Measurements from ENCODE around the gene CFAP61.

Gene CFAP61

DNA sequence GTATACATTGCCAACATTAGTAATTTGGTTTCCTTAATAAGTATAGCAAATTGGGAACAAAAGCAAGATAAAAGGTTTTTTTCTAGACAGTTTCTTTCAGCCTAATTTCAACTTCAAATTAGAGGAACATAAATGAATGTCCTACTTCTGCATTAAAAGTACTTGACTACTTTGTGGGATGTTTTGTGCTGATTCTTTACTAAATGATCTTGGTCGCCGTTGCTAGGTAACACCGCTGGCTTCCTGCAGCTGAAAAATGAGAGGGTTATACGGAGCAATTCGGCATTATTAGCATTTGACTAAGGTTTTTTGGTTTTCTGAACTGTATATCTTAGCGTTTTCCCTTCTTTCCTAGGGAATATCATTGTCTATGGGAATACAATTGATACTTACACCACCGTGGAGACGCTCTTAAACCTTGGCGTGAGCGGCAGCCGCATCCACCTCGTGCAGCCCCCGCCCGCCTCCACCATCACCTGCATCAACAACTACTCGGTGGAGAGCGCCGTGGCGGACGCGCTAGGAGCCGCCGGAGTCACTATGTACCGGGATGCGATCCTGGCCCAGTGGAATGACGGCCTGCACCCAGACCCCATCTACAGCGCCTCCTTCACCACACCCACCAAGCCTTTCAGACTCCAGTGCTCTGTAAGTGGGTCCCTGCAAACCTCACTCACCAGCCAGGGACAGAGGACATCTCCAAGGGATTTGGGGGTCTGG lies 224.6 kb downstream of the CFAP61 start:
- in situ Hi-C loops (cut with HindIII; ENCODE audit: low pct_ligation_motif_present, low pct_unique_long_range_greater_than_20kb, low sequenced_read_pairs), result no loop called here
- no peak for DNase-seq

DNA sequence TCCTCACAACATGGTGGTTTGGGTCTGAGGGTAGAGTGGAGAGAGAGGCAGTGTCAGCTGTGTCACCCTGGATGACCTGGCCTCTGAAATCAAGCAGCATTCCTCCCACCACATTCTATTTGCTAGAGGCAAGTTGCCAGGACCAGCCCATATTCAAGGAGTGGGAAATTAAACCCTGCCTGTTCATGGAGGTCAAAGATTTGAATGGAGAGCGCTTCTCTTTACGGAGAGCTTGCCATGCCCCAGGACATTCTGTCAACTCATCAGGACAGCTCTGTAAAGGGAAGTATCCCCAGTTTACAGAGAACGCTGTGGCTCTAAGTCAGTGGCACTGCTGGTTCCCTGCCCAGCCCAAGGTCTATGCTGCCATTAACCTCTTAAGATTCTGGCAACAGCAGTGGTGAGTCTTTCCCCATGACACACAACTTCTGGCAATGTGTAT lies 225.6 kb downstream of the CFAP61 start:
- in situ Hi-C loops (cut with HindIII; ENCODE audit: low pct_ligation_motif_present, low pct_unique_long_range_greater_than_20kb, low sequenced_read_pairs), result no loop called here

DNA sequence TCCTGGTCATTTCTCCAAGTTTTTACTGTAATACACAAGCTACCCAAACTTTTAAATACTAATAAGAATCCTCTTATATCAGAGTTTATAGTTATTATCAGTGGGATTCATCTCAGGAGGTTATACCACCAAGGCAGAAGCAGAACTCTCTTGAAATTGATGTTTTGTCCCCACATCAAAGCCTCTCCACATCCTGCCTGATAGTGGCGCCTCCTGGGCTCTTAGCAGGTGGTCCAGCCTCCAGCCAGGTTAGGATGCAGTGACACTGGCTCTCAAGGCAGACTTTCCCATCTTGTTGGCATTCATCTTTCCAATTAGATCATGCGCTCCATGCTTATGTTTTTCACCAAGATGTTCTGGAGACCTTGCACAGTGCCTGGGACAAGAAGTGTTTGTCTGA lies 233.7 kb downstream of the CFAP61 start:
- DNase-seq, result no peak
- in situ Hi-C loops (cut with HindIII; ENCODE audit: low pct_ligation_motif_present, low pct_unique_long_range_greater_than_20kb, low sequenced_read_pairs), result no loop called here

More for the DNA sequence above, 225.6 kb downstream of the CFAP61 start:
- DNase-seq, result no peak

DNA sequence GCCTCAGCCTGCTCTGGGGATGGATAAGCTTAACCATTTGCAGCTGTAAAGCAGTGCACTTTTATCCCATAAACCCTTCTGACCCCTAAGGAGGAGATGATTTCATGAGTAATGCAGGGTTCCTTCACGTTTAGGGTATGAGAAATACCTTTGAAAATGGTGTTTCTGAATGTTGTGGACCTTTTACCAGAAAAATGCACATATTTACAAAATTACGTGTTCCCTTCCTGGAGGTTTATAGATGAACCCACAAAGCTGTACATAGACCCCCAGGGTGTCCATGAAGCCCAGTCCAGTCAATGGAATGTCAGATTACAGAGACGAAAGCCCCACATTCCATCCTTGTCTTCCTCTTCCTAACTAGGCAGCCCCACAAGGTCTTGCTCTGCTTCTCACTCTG lies 237.0 kb downstream of the CFAP61 start:
- in situ Hi-C loops (cut with HindIII; ENCODE audit: low pct_ligation_motif_present, low pct_unique_long_range_greater_than_20kb, low sequenced_read_pairs), result no loop called here
- DNase-seq, result no peak

DNA sequence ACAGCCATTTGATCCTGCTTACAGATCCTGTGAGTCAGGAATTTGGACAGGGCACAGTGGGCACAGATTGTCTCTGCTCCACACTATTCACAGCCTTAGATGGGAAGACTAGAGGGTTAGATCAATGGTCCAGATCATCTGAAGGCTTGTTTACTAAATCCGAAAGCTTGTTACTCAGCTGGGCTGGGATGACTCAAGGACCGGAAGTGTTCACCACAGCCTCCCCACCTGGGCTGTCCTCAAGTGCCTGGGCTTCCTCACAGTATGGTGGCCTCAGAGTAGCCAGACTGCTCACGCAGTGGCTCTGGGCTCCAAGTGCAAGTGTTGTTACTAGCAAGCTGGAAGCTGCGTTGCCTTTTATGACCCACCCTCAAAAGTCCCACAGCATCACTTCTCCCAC lies 240.1 kb downstream of the CFAP61 start:
- in situ Hi-C loops (cut with HindIII; ENCODE audit: low pct_ligation_motif_present, low pct_unique_long_range_greater_than_20kb, low sequenced_read_pairs), result no loop called here
- DNase-seq, result no peak

DNA sequence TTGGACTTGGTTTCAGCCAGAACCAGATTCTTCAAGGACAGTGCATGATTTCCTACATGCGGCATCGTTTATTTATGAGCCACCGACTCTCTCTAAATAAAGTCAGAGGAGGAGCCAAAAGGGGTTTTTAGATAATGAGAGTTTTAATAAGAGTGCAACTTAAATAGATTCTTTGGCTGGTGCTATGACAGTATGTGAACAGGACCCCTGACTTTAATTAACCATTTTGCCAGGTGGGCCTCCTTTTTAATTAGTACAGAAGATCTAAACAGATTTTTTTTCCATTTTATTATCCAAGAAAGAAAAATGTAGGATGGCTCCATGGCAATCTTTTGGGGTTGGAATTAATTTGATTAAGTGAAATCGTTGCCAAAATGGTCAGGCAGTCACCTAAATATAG lies 240.8 kb downstream of the CFAP61 start:
- in situ Hi-C loops (cut with HindIII; ENCODE audit: low pct_ligation_motif_present, low pct_unique_long_range_greater_than_20kb, low sequenced_read_pairs), result no loop called here
- DNase-seq, result no peak

DNA sequence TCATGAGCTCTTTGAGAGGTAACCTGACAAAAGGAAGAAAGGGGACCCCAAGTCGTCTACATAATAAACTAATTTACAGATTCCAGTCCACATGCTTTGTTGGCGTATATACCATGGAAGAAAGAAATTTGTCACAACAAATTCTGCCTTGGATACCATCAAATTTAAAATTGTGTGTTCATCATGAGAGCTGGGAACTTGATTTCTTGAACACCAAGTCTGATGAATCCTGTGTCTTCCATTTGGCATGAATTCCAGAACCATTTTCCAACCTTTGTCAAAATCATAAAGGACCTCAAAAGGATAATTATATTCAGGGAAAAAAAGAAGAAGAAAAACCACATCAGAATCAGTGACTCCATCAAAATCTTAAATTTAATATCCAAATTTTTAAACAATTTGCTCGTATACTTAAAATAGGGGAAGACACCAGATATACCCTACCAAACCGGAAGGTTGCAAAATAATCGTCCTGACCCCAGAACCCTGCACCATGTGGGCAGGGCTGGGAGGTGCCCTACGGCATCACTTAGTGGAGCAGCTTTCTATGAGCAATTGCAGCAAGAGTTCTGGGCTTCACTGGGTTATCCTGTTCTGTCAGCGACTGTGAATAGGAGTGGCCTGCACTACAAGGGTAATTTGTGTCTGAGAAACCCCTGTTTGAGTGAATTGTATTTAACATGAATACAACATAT lies 241.5 kb downstream of the CFAP61 start:
- in situ Hi-C loops (cut with HindIII; ENCODE audit: low pct_ligation_motif_present, low pct_unique_long_range_greater_than_20kb, low sequenced_read_pairs), result no loop called here

DNA sequence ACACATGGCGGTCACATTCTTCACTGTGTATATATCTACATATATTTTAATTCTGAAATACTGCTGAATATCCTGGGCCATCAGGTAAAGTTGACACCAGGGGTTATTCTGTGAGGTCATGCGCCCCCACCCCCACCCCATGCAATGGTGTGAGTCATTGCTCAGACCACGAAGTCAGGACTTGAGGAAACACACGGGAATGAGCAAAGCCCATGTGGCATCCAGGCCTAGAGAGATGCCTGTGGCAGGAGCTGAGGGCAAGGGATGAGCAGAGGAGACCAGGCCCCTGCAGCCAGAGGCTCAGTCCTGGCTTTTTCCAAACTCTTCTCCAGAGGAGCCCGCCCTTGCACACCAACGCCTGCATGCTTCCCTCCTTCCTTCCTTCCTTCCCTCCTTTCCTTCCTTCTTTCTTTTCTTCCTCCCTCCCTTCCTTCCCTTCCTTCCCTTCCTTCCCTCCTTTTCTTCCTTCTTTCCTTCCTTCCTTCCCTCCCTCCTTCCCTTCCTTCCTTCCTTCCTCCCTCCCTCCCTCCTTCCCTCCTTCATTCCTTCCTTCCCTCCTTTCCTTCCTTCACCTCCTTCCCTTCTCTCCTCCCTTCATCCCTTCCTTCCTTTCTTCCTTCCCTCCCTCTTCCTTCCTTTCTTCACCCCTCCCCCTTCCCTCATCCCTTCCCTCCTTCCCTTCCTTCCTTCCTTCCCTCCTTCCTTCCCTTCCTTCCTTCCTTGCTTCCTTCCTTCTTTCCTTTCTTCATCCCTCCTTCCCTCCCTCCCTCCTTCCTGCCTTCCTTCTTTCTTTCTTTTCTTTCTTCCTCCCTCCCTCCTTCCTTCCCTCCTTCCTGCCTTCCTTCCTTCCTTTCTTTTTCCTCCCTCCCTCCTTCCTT lies 243.5 kb downstream of the CFAP61 start:
- DNase-seq, result no peak
- in situ Hi-C loops (cut with HindIII; ENCODE audit: low pct_ligation_motif_present, low pct_unique_long_range_greater_than_20kb, low sequenced_read_pairs), result no loop called here

More for the DNA sequence above, 241.5 kb downstream of the CFAP61 start:
- DNase-seq, result no peak

DNA sequence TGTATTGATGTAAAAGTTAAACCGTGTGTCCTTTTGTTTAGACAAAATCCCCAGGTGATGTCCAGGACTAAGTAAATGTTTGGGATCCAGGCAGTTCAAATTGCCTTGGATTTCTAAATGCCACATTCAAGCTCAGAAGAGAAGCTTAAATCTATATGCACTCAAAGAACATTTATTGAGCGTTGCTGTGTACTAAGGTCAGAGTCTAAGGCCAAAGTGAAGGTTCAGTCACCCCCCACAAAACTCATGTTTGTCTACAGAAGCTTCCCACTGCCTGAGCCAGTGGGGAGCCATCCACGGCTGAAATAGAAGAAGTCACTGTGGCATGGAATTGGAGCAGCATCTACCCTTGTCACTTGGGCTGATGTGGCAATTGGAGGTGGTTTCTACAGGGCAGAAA lies 244.8 kb downstream of the CFAP61 start:
- in situ Hi-C loops (cut with HindIII; ENCODE audit: low pct_ligation_motif_present, low pct_unique_long_range_greater_than_20kb, low sequenced_read_pairs), result no loop called here
- DNase-seq, result no peak

DNA sequence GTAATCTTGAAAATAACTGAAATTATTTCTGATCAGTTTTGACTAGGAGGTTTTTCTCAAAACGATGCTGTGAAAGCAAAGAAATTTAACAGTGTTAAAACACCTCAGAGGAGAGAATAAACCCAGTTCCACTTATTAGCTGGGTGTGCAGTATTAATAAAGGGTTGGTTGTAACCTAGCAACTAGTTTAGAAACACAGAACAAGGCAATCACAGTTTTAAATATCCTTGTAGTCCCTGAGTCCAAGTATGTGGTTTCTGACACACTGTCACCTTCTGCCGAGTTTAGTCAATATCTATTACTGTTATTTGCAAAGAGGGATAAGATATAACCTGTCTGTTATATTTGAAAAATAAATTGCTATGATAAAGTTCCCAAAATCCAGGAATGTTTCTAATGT lies 245.4 kb downstream of the CFAP61 start:
- in situ Hi-C loops (cut with HindIII; ENCODE audit: low pct_ligation_motif_present, low pct_unique_long_range_greater_than_20kb, low sequenced_read_pairs), result no loop called here
- DNase-seq, result no peak

DNA sequence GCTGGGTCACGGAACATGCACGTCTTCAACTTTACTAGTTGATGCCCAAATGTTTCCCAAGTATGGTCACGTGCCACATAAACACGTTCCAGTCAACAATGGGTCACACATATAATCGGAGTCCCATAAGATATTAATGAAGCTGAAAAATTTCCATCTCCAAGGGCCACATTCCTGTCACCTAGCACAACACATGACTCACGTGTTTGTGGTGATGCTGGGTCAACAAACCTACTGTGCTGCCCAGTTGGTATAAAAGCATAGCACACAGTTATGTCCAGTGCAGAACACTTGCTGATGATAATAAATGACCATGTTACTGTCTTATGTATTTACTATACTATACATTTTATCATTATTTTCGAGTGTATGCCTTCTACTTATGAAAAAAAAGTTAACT lies 247.6 kb downstream of the CFAP61 start:
- in situ Hi-C loops (cut with HindIII; ENCODE audit: low pct_ligation_motif_present, low pct_unique_long_range_greater_than_20kb, low sequenced_read_pairs), result no loop called here
- DNase-seq, result no peak

DNA sequence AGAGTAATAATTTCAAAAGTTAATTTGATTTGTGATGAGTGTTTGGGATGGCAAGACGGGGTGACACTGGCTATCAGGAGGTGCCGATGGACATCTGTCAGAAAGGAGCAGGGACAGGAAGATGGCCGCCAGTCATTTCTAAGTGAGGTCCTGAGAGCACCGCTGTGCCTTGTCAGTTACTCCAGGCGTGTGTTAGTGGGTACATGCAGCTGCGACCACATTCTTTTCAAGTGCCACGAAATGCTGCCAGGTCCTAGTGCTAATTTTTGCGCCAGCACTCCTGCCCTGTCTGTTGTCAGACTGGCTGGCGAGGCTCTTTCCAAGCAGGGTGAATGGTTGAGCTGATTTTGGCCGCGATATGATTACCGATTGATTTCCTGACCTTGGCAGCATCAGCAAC lies 251.0 kb downstream of the CFAP61 start:
- in situ Hi-C loops (cut with HindIII; ENCODE audit: low pct_ligation_motif_present, low pct_unique_long_range_greater_than_20kb, low sequenced_read_pairs), result no loop called here
- DNase-seq, result no peak

DNA sequence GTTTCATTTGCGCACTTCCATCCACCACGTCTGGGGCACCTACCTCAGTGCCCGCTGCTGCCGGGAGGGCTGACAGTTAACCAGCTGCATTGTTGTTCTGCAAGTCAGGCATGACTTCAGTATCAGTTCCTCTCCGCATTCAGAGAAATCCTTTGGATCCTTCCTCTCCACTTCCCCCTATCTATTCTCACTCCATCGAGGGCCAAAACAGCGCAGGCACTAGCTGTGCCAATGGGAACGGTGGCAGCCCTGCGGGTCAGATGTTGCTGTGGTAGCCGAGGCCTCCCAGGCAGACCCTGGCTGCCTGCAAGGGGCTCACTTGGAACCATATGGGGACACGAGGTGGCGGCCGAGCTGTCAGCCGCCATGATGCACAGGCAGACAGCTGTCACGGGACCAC lies 251.4 kb downstream of the CFAP61 start:
- DNase-seq, result no peak
- in situ Hi-C loops (cut with HindIII; ENCODE audit: low pct_ligation_motif_present, low pct_unique_long_range_greater_than_20kb, low sequenced_read_pairs), result no loop called here

DNA sequence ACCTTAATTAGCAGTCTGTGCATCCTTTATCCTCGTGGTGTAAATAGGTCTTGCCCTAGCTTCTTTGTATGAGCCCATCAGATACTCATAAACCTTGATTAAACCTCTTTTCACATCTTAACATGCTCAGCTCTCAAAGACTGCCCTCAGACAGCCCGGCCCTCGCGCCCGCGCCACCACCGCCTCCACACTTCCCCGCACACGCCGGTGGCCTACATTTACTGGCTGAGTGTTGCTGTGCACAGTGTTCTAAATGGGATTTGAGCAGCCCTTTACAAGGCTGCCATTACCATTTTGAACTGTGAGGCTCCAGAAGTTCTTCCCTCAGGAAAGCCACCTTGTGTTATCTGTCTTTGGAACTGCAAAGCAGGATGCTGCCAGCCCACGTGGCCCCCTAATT lies 252.6 kb downstream of the CFAP61 start:
- no peak for DNase-seq

DNA sequence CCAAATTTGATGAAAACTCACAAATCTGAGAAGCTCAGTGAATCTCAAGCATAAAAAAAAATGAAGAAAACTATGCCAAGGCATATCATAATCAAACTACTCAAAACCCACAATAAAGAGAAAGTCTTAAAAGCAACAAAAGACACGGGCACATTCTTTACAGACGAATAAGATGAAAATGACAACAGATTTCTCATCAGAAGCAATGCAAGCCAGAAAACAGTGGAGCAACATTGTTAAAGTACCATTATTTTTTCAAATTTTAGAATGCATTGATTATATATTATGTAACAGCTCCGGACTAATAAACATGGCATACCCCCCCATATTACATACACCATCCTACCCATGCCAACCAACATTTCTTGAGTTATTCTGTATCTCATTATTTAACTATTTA lies 260.2 kb downstream of the CFAP61 start:
- DNase-seq, result no peak
- in situ Hi-C loops (cut with HindIII; ENCODE audit: low pct_ligation_motif_present, low pct_unique_long_range_greater_than_20kb, low sequenced_read_pairs), result no loop called here

More for the DNA sequence above, 252.6 kb downstream of the CFAP61 start:
- in situ Hi-C loops (cut with HindIII; ENCODE audit: low pct_ligation_motif_present, low pct_unique_long_range_greater_than_20kb, low sequenced_read_pairs), result no loop called here

DNA sequence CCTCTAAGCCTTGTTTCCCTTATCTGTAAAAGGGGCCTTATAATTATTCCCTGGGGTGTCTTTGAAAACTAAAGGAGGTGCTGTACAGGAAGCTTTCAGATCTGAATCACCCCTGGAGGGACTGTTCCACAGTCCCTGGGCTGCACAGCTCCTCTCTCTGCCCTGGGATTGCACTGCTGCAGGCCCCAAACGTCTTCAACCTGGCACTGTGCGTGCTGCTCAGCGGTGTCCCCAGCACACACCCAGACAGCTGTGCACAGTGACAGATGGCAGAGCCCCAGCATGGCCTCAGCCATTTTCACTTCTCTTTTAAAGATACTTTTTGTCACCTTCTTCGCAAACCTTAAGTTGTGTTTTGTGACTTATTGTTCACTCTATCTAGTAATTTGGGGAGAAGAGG lies 264.9 kb downstream of the CFAP61 start:
- in situ Hi-C loops (cut with HindIII; ENCODE audit: low pct_ligation_motif_present, low pct_unique_long_range_greater_than_20kb, low sequenced_read_pairs), result no loop called here

DNA sequence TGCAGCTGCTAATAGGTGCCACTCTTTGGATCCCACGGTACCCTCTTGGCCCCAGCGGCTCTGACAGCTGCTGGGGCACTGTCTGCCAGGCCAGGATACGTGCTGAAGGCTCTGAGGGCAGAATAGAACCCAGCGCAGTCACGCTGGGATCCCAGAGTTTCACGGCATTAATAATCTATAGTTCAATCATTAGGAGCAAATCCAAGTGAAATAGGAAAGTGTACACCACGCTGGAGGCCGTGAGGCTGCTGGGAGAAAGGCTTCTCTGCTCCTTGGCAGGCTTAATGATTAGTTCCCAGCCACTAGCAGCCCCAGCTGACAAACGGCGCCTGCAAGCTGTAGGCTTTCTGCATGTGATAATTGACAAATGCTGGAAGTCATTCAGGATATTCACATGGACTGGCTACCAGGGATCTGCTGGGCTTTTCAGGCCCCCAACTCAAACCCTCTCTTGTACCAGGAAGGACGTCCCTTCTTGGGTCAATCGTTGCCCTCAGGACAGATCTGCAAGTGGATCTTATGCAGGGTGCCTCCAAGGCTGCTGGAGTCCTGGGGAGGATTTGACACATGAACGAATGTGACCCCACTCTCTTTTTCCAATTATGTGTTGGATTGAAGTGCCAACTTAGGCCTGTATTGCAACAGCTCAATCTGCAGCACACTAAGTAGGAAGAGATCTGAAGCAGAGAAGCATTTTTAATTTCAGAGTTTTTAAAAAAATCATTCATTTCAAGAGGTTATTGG lies 265.5 kb downstream of the CFAP61 start:
- in situ Hi-C loops (cut with HindIII; ENCODE audit: low pct_ligation_motif_present, low pct_unique_long_range_greater_than_20kb, low sequenced_read_pairs), result no loop called here

More for the DNA sequence above, 264.9 kb downstream of the CFAP61 start:
- no peak for DNase-seq

DNA sequence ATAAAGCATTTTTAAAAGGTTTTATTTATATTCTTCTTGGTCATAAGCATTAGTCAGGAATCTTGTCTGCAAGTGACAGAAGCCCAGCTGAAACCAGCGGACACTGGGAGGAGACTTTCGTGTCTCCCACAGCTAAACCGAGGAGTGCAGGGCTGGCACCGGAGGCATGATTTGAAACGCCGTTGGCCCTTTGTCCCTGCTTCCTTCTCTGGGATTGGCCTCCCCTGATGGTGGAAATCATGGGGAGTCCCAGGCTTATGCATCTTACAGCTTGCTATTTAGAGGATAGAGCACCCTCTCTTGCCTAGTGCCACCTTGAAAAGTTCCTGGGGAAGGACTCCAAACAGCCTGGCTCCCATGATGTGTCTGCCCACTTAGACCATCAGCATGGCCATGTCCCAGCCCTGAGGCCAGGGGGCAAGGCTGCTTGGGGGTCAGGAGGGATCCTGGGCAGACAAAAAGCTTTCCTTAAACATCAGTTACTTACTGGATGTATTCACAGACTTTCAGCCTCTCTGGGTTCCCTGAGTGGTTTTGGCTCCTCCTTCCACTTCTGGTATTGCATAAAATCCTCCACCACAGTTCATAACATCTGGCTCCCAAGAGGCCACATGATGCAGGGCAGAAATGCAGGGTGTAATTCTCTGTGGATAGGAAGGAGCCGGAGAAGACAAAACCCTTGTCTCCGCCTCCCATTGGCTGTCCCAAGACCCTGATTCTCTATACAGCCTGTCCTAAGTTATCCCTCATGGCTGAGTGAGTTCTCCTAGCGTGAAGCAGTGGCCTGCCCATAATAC lies 266.2 kb downstream of the CFAP61 start:
- no peak for DNase-seq
- in situ Hi-C loops (cut with HindIII; ENCODE audit: low pct_ligation_motif_present, low pct_unique_long_range_greater_than_20kb, low sequenced_read_pairs), result no loop called here

More for the DNA sequence above, 265.5 kb downstream of the CFAP61 start:
- DNase-seq, result no peak

All from ACHN (cell line).